ENCODE results near the gene NCK2. TPM values are rescaled to one million over a fixed set of nuclear protein-coding genes. Genes with fewer than 3 reads are reported as not detected.

NCK2 gene
- total and polyA plus RNA-seq, 2 of the 13 experiments (the other 11 are each of a cell fraction or from before 2014, with no cell fraction given): 14.8 to 23.5 TPM

DNA sequence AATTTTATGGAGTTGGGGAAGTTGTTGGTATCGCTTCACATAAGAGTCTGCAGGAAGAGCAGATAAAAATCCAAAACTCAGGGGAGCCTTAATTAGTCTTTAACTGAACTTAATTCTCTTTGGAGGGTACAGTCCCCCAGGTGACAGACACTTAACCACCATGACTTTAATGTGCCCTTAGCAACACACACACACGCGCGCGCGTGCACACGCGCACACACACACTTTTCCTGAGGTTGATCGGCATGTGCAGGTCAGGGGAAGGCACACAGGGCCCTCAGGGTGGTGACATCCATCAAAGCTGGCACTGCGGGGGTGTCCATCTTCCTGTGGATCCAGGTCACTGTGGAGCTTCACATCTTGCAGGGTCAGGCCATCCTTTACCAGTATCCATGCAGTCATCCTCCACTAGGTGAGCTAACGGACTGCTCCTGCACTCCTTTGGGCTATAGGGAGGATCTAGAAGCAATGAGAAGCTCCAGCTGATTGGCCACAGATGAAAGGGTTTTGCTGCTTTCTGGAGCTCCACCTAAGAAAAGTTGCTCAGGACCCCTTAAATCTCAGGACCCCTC lies 21.9 kb upstream of the NCK2 start (continued):
- TF ChIP-seq, protein P1, sequence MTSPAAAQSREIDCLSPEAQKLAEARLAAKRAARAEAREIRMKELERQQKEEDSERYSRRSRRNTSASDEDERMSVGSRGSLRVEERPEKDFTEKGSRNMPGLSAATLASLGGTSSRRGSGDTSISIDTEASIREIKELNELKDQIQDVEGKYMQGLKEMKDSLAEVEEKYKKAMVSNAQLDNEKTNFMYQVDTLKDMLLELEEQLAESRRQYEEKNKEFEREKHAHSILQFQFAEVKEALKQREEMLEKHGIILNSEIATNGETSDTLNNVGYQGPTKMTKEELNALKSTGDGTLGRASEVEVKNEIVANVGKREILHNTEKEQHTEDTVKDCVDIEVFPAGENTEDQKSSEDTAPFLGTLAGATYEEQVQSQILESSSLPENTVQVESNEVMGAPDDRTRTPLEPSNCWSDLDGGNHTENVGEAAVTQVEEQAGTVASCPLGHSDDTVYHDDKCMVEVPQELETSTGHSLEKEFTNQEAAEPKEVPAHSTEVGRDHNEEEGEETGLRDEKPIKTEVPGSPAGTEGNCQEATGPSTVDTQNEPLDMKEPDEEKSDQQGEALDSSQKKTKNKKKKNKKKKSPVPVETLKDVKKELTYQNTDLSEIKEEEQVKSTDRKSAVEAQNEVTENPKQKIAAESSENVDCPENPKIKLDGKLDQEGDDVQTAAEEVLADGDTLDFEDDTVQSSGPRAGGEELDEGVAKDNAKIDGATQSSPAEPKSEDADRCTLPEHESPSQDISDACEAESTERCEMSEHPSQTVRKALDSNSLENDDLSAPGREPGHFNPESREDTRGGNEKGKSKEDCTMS (CRISPR knock-in tag; conservative IDR thresholded peaks at IDR 0.05): no peak
- no peak for TF ChIP-seq GTF3A (CRISPR knock-in tag; conservative IDR thresholded peaks at IDR 0.05)
- TF ChIP-seq, protein P2, sequence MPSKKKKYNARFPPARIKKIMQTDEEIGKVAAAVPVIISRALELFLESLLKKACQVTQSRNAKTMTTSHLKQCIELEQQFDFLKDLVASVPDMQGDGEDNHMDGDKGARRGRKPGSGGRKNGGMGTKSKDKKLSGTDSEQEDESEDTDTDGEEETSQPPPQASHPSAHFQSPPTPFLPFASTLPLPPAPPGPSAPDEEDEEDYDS (CRISPR knock-in tag; IDR thresholded peaks at IDR 0.05): no peak

DNA sequence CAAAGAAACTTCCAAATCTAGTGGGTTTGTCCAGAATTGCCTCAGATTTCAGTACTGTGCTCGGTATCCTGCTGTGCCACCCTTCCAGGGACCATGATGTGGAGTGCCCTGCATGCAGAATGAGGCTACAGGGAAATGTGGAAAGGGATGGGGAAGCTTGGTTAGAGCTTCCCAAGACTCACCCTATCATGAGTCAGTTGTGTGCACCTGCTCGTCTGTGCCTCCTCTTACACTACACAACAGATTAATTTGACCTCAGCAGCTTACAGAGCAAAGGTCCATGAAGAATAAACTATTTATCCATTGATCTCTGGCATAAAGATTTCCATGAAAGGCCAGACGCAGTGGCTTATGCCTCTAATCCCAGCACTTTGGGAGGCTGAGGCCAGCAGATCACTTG lies 21.3 kb upstream of the NCK2 start:
- Histone ChIP-seq H4K20me1 (ENCODE audit: insufficient read depth, low read length) (no peaks in the 10 kb centered on the region), H3K4me1 (ENCODE audit: insufficient read depth, low read length) (no peaks in the 10 kb centered on the region), H3K9ac (ENCODE audit: insufficient read depth, low read depth, low read length) (no peak overlapping the region), H2AFZ (ENCODE audit: low read length) (no peak overlapping the region), H3K27me3 (ENCODE audit: control insufficient read depth in 1 of 2, insufficient read depth in 2 of 2, low read length in 2 of 2) (peaks cover 1 to 13% of the 10 kb centered on the region in 2 experiments; a peak in 4 of 5 replicates), H3K79me2 (ENCODE audit: insufficient read depth, low read length) (no peaks in the 10 kb centered on the region), H3K27ac (ENCODE audit: extremely low read length, insufficient read depth, low read length) (no peak overlapping the region), H3K36me3 (replicated peaks in 1 of 2; ENCODE audit: control insufficient read depth in 1 of 2, insufficient read depth in 2 of 2, low read length in 2 of 2) (no peaks in the 10 kb centered on the region), H3K9me3 (ENCODE audit: low read length) (no peaks in the 10 kb centered on the region; the same call in 1 of the 2 replicates), H3K4me3 (replicated peaks in 1 of 3; ENCODE audit: insufficient read depth in 1 of 3, low read depth in 2 of 3, low read length in 3 of 3) (no peak overlapping the region), H3K4me2 (ENCODE audit: low read depth, low read length) (no peak overlapping the region)
- CTCF ChIA-PET (ENCODE audit: low intra/inter-chr PET ratio, low total read pairs): no interaction called here
- 2% methylated on average over 3 of the region's 3 CpGs for WGBS (ENCODE audit: low lambda C conversion rate)
- intact Hi-C loops (cut with micrococcal nuclease; ENCODE audit: unreplicated experiment) (no loop called here), in situ Hi-C loops (cut with HindIII; ENCODE audit: extremely low pct_ligation_motif_present, low pct_unique_long_range_greater_than_20kb) (no loop called here)
- no peak for DNase-seq (ENCODE audit: low spot score)
- TF ChIP-seq MEIS2 (CRISPR knock-in tag; IDR thresholded peaks at IDR 0.05): no peak
- no peak for TF ChIP-seq POLR2AphosphoS2 (IDR thresholded peaks at IDR 0.05; ENCODE audit: low read depth, low read length)
- no peak for TF ChIP-seq ZBTB7B (CRISPR knock-in tag; IDR thresholded peaks at IDR 0.05)
- no peak for TF ChIP-seq ZNF674 (CRISPR knock-in tag; IDR thresholded peaks at IDR 0.05; ENCODE audit: low read depth)
- TF ChIP-seq SOX6 (IDR thresholded peaks at IDR 0.05): no peak
- no peak for TF ChIP-seq SOX6 (CRISPR knock-in tag; IDR thresholded peaks at IDR 0.05)
- TF ChIP-seq ZNF350 (CRISPR knock-in tag; IDR thresholded peaks at IDR 0.05; ENCODE audit: borderline replicate concordance, low read depth): no peak
- TF ChIP-seq ARID2 (CRISPR knock-in tag; IDR thresholded peaks at IDR 0.05; ENCODE audit: borderline replicate concordance): no peak
- no peak for TF ChIP-seq ZNF891 (CRISPR knock-in tag; IDR thresholded peaks at IDR 0.05)
- no peak for TF ChIP-seq ZNF850 (CRISPR knock-in tag; conservative IDR thresholded peaks at IDR 0.05)
- TF ChIP-seq CEBPB (IDR thresholded peaks at IDR 0.05; ENCODE audit: borderline replicate concordance, low read depth, low read length): no peak
- TF ChIP-seq, protein P3, sequence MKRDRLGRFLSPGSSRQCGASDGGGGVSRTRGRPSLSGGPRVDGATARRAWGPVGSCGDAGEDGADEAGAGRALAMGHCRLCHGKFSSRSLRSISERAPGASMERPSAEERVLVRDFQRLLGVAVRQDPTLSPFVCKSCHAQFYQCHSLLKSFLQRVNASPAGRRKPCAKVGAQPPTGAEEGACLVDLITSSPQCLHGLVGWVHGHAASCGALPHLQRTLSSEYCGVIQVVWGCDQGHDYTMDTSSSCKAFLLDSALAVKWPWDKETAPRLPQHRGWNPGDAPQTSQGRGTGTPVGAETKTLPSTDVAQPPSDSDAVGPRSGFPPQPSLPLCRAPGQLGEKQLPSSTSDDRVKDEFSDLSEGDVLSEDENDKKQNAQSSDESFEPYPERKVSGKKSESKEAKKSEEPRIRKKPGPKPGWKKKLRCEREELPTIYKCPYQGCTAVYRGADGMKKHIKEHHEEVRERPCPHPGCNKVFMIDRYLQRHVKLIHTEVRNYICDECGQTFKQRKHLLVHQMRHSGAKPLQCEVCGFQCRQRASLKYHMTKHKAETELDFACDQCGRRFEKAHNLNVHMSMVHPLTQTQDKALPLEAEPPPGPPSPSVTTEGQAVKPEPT (CRISPR knock-in tag; IDR thresholded peaks at IDR 0.05; ENCODE audit: low read depth): no peak
- TF ChIP-seq POLR2AphosphoS5 (IDR thresholded peaks at IDR 0.05; ENCODE audit: low read depth, low read length): no peak
- TF ChIP-seq EP300 (IDR thresholded peaks at IDR 0.05; ENCODE audit: low read depth in 2 of 2, low read length in 2 of 2): no peak
- TF ChIP-seq EP300 (CRISPR knock-in tag; IDR thresholded peaks at IDR 0.05; ENCODE audit: borderline replicate concordance): no peak
- no peak for TF ChIP-seq ZFP37 (CRISPR knock-in tag; IDR thresholded peaks at IDR 0.05; ENCODE audit: borderline replicate concordance)
- no peak for TF ChIP-seq YEATS2 (CRISPR knock-in tag; IDR thresholded peaks at IDR 0.05; ENCODE audit: borderline replicate concordance)
- FAIRE-seq: no peak
- ATAC-seq: no peak
- POLR2A ChIA-PET: no interaction called here
- no TSS peak for BruUV-seq (replicated peaks)

Measured in HepG2 (cell line).